IgD-negative memory B cell (primary cell): ENCODE results near the gene RYR2. TPM values are rescaled to one million over a fixed set of nuclear protein-coding genes. Genes with fewer than 3 reads are reported as not detected.

ENCODE experiments used
- H3K27ac Mint-ChIP-seq, 3 donors: one replicate each; pipeline ENCODE4 v1.8.0; 2020 to 2022; ENCODE audit warnings: mild to moderate bottlenecking in 3 of 3, mixed read lengths in 3 of 3, moderate library complexity in 1 of 3
- H3K27me3 Mint-ChIP-seq: one replicate; pipeline ENCODE4 v1.8.0; 2021; ENCODE audit warnings: mixed read lengths
- H3K36me3 Mint-ChIP-seq: one replicate; pipeline ENCODE4 v1.8.0; 2020; ENCODE audit warnings: mild to moderate bottlenecking, mixed read lengths
- H3K4me1 Mint-ChIP-seq, 3 donors: one replicate each; pipeline ENCODE4 v1.8.0; 2020 to 2022; ENCODE audit warnings: mixed read lengths in 3 of 3, mild to moderate bottlenecking in 1 of 3
- H3K4me3 Mint-ChIP-seq, 4 donors: one replicate each; pipeline ENCODE4 v1.8.0; 2020 to 2022; ENCODE audit warnings: mild to moderate bottlenecking in 4 of 4, mixed read lengths in 4 of 4, moderate library complexity in 3 of 4
- H3K9me3 Mint-ChIP-seq, 3 donors: one replicate each; pipeline ENCODE4 v1.8.0; 2020 to 2021; ENCODE audit warnings: mixed read lengths in 3 of 3, mild to moderate bottlenecking in 1 of 3
- polyA plus RNA-seq: library from polyadenylated mRNA; unstranded; fragments of 300-500 nt; fragmentation: Illumina TruSeq; gene quantifications from one replicate; pipeline ENCODE4 v1.2.3, GENCODE V29; 2021

Gene RYR2
- polyA plus RNA-seq, 1 donor from 2014 or later: not detected

- H3K9me3 Mint-ChIP-seq: peaks cover 0 to 4% (median 4%) of the 10 kb centered on the region in 3 donors
- no peaks in the 10 kb centered on the region for H3K36me3 Mint-ChIP-seq
- H3K27ac Mint-ChIP-seq: no peak overlapping the region
- no peaks in the 10 kb centered on the region for H3K4me1 Mint-ChIP-seq
- H3K4me3 Mint-ChIP-seq: no peak overlapping the region
- H3K27me3 Mint-ChIP-seq: no peaks in the 10 kb centered on the region
Observed at GRCh38 chr1:237786066-237786719, 744.2 kb downstream of the RYR2 start.

GRCh38 chr1:237788069-237788468 lies 746.1 kb downstream of the RYR2 start:
- no peak overlapping the region for H3K4me3 Mint-ChIP-seq
- peaks cover 0 to 5% (median 4%) of the 10 kb centered on the region in 3 donors for H3K9me3 Mint-ChIP-seq
- no peak overlapping the region for H3K27ac Mint-ChIP-seq
- H3K36me3 Mint-ChIP-seq: no peaks in the 10 kb centered on the region
- no peaks in the 10 kb centered on the region for H3K27me3 Mint-ChIP-seq
- H3K4me1 Mint-ChIP-seq: no peaks in the 10 kb centered on the region

GRCh38 chr1:237789619-237790018 lies 747.6 kb downstream of the RYR2 start:
- Mint-ChIP-seq H3K9me3 (peaks cover 0 to 5% (median 4%) of the 10 kb centered on the region in 3 donors), H3K4me3 (no peak overlapping the region), H3K27ac (no peak overlapping the region), H3K36me3 (no peaks in the 10 kb centered on the region), H3K4me1 (no peaks in the 10 kb centered on the region), H3K27me3 (no peaks in the 10 kb centered on the region)

GRCh38 chr1:237791592-237791991 lies 749.6 kb downstream of the RYR2 start:
- no peaks in the 10 kb centered on the region for H3K36me3 Mint-ChIP-seq
- no peaks in the 10 kb centered on the region for H3K4me1 Mint-ChIP-seq
- peaks cover 2% of the 10 kb centered on the region for H3K27me3 Mint-ChIP-seq
- peaks cover 0 to 5% (median 4%) of the 10 kb centered on the region in 3 donors for H3K9me3 Mint-ChIP-seq
- no peak overlapping the region for H3K27ac Mint-ChIP-seq
- no peak overlapping the region for H3K4me3 Mint-ChIP-seq

GRCh38 chr1:237792149-237792548 lies 750.2 kb downstream of the RYR2 start:
- no peak overlapping the region for H3K4me3 Mint-ChIP-seq
- H3K27ac Mint-ChIP-seq: no peak overlapping the region
- no peaks in the 10 kb centered on the region for H3K36me3 Mint-ChIP-seq
- peaks cover 2% of the 10 kb centered on the region for H3K27me3 Mint-ChIP-seq
- no peaks in the 10 kb centered on the region for H3K4me1 Mint-ChIP-seq
- peaks cover 0 to 5% (median 4%) of the 10 kb centered on the region in 3 donors for H3K9me3 Mint-ChIP-seq

- no peaks in the 10 kb centered on the region for H3K36me3 Mint-ChIP-seq
- H3K9me3 Mint-ChIP-seq: peaks cover 0 to 6% (median 5%) of the 10 kb centered on the region in 3 donors
- H3K27ac Mint-ChIP-seq: no peak overlapping the region
- no peak overlapping the region for H3K4me3 Mint-ChIP-seq
- no peaks in the 10 kb centered on the region for H3K4me1 Mint-ChIP-seq
- H3K27me3 Mint-ChIP-seq: peaks cover 2% of the 10 kb centered on the region
Observed at GRCh38 chr1:237792726-237793125, 750.7 kb downstream of the RYR2 start.

- Mint-ChIP-seq H3K4me1 (no peaks in the 10 kb centered on the region), H3K4me3 (no peak overlapping the region), H3K27ac (no peak overlapping the region), H3K9me3 (peaks cover 0 to 6% (median 5%) of the 10 kb centered on the region in 3 donors), H3K36me3 (no peaks in the 10 kb centered on the region), H3K27me3 (peaks cover 3% of the 10 kb centered on the region)
Observed at GRCh38 chr1:237794071-237794470, 752.1 kb downstream of the RYR2 start.

- Mint-ChIP-seq H3K27ac (no peak overlapping the region), H3K4me1 (no peaks in the 10 kb centered on the region), H3K9me3 (peaks cover 0 to 5% (median 2%) of the 10 kb centered on the region in 3 donors), H3K36me3 (peaks cover 2% of the 10 kb centered on the region), H3K4me3 (no peak overlapping the region), H3K27me3 (peaks cover 3% of the 10 kb centered on the region)
Observed at GRCh38 chr1:237795558-237795957, 753.6 kb downstream of the RYR2 start.

- H3K4me1 Mint-ChIP-seq: no peaks in the 10 kb centered on the region
- no peak overlapping the region for H3K27ac Mint-ChIP-seq
Observed at GRCh38 chr1:237799762-237800474, 757.9 kb downstream of the RYR2 start.

GRCh38 chr1:237804516-237804915 lies 762.5 kb downstream of the RYR2 start:
- Mint-ChIP-seq H3K4me3 (no peak overlapping the region), H3K36me3 (no peaks in the 10 kb centered on the region), H3K27me3 (peaks cover 2% of the 10 kb centered on the region), H3K4me1 (no peaks in the 10 kb centered on the region), H3K9me3 (peaks cover 0 to 2% (median 0%) of the 10 kb centered on the region in 3 donors), H3K27ac (no peak overlapping the region)

More at GRCh38 chr1:237799762-237800474, 757.9 kb downstream of the RYR2 start:
- Mint-ChIP-seq H3K4me3 (no peak overlapping the region), H3K9me3 (peaks cover 0 to 3% (median 0%) of the 10 kb centered on the region in 3 donors), H3K27me3 (peaks cover 5% of the 10 kb centered on the region), H3K36me3 (peaks cover 2% of the 10 kb centered on the region)

- H3K4me1 Mint-ChIP-seq: no peaks in the 10 kb centered on the region
- no peak overlapping the region for H3K4me3 Mint-ChIP-seq
- H3K27me3 Mint-ChIP-seq: no peaks in the 10 kb centered on the region
- no peak overlapping the region for H3K27ac Mint-ChIP-seq
- H3K36me3 Mint-ChIP-seq: no peaks in the 10 kb centered on the region
- H3K9me3 Mint-ChIP-seq: peaks cover 0 to 1% (median 0%) of the 10 kb centered on the region in 3 donors
Observed at GRCh38 chr1:237809099-237809498, 767.1 kb downstream of the RYR2 start.

- Mint-ChIP-seq H3K4me3 (no peak overlapping the region), H3K36me3 (no peaks in the 10 kb centered on the region), H3K27me3 (no peaks in the 10 kb centered on the region), H3K9me3 (no peaks in the 10 kb centered on the region), H3K4me1 (no peaks in the 10 kb centered on the region), H3K27ac (no peak overlapping the region)
Observed at GRCh38 chr1:237811633-237812032, 769.6 kb downstream of the RYR2 start.

- H3K27me3 Mint-ChIP-seq: no peaks in the 10 kb centered on the region
- H3K36me3 Mint-ChIP-seq: no peaks in the 10 kb centered on the region
Observed at GRCh38 chr1:237812061-237812460, 770.1 kb downstream of the RYR2 start.

GRCh38 chr1:237814319-237814924 lies 772.4 kb downstream of the RYR2 start:
- Mint-ChIP-seq H3K4me3 (no peak overlapping the region), H3K9me3 (peaks cover 3 to 7% (median 4%) of the 10 kb centered on the region in 3 donors), H3K27me3 (no peaks in the 10 kb centered on the region), H3K36me3 (peaks cover 5% of the 10 kb centered on the region), H3K27ac (no peak overlapping the region), H3K4me1 (no peaks in the 10 kb centered on the region)

More at GRCh38 chr1:237812061-237812460, 770.1 kb downstream of the RYR2 start:
- Mint-ChIP-seq H3K9me3 (no peaks in the 10 kb centered on the region), H3K4me3 (no peak overlapping the region), H3K4me1 (no peaks in the 10 kb centered on the region), H3K27ac (no peak overlapping the region)

- Mint-ChIP-seq H3K27me3 (no peaks in the 10 kb centered on the region), H3K4me3 (no peak overlapping the region), H3K4me1 (no peaks in the 10 kb centered on the region), H3K9me3 (peaks cover 3 to 7% (median 4%) of the 10 kb centered on the region in 3 donors), H3K36me3 (peaks cover 5% of the 10 kb centered on the region), H3K27ac (no peak overlapping the region)
Observed at GRCh38 chr1:237817277-237817676, 775.3 kb downstream of the RYR2 start.
